H1 (cell line): ENCODE results near the gene HERC4. TPM values are rescaled to one million over a fixed set of nuclear protein-coding genes. Genes with fewer than 3 reads are reported as not detected.

Experiments
- CBX5 ChIP-seq: fragments of 300-800, 300-1000 bp; sonication (generic); IDR thresholded peaks from 2 replicates; pipeline ENCODE4 v1.7.1; 2016; ENCODE audit warnings: antibody characterized with exemption, low read length, low read depth
- EGR1 ChIP-seq: IDR thresholded peaks from 2 replicates; pipeline ENCODE4 v1.6.1; 2011; ENCODE audit warnings: low read depth, low read length, borderline replicate concordance
- FOSL1 ChIP-seq: IDR thresholded peaks from 2 replicates; pipeline ENCODE4 v1.6.1; 2011; ENCODE audit warnings: mild to moderate bottlenecking, low read depth, low read length, moderate library complexity; ENCODE audit not compliant: insufficient read depth
- KDM1A ChIP-seq: fragments of 200-600, 300-600 bp; sonication (generic); IDR thresholded peaks from 2 replicates; pipeline ENCODE4 v1.7.1; 2016; ENCODE audit warnings: mild to moderate bottlenecking, low read length, borderline replicate concordance
- SAP30 ChIP-seq: fragments of 300-600 bp; sonication (generic); IDR thresholded peaks from 2 replicates; pipeline ENCODE4 v1.7.1; 2012; ENCODE audit warnings: low read length, moderate library complexity, mild to moderate bottlenecking, inconsistent platforms; ENCODE audit not compliant: insufficient read depth, insufficient replicate concordance
- polyA plus RNA-seq, 7 experiments: library from polyadenylated mRNA; depleted of rRNA in 3 of 7; stranded (reverse) in 5 of 7; unstranded in 2 of 7; fragments of >200 nt in 5 of 7; fragments of 200-250 nt in 2 of 7; gene quantifications; 1 replicate in 5 of 7; 2 replicates in 1 of 7; 4 replicates in 1 of 7; pipeline versions ENCODE4 v1.2.1 to v1.2.3, GENCODE V29; 2011 to 2013; ENCODE audit warnings: missing spikeins in 2 of 7, mixed read lengths in 2 of 7
- total RNA-seq: library from RNA; stranded (reverse); fragmentation: NEBNext Ultra II Directional; extraction: Animal tissue kit (Norgen Biotek cat#: 25700); gene quantifications from 2 replicates; pipeline ENCODE4 v1.2.1, GENCODE V29; 2021

Gene HERC4
- total and polyA plus RNA-seq, 2 of the 8 experiments (the other 6 are each of a cell fraction or from before 2014, with no cell fraction given), result 7.5 to 44.0 TPM

DNA sequence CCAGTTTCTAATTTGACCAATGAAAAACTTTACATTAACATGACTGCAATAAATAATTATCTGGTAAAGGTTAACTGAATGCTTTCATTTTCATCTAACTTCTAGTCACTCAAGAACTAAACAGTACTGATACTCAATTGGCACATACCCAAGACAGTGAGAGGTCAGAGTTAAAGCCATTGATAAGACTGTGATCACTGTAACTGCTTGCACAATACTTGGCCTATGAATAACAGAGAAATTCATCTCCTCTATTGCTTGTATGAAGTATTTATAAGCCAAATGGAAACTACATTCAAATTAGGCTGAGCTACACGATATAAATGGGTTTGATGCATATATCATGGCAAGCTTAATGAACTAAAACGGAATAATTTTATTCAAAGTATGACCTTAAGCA lies 43.0 kb downstream of the HERC4 start (continued):
- TF ChIP-seq FOSL1, result no peak
- TF ChIP-seq KDM1A, result no peak
- no peak for TF ChIP-seq SAP30
- TF ChIP-seq CBX5, result no peak
- no peak for TF ChIP-seq EGR1
